Nephron (organoid): ENCODE measurements around the gene BTRC.

ENCODE experiments used
- H3K27ac Mint-ChIP-seq, 3 experiments: 2 replicates each; pipeline ENCODE4 v1.8.0; 2020; ENCODE audit warnings: mixed read lengths in 3 of 3, mild to moderate bottlenecking in 2 of 3, moderate library complexity in 1 of 3
- H3K27me3 Mint-ChIP-seq: 2 replicates; pipeline ENCODE4 v1.8.0; 2021; ENCODE audit warnings: low read depth, mild to moderate bottlenecking, moderate library complexity, mixed read lengths
- H3K36me3 Mint-ChIP-seq: 2 replicates; pipeline ENCODE4 v1.8.0; 2020; ENCODE audit warnings: low read depth, mixed read lengths
- H3K4me1 Mint-ChIP-seq: 2 replicates; pipeline ENCODE4 v1.8.0; 2020; ENCODE audit warnings: mixed read lengths
- H3K4me3 Mint-ChIP-seq, 3 experiments: 2 replicates each; pipeline ENCODE4 v1.8.0; 2020; ENCODE audit warnings: mild to moderate bottlenecking in 3 of 3, mixed read lengths in 3 of 3, moderate library complexity in 2 of 3
- H3K9me3 Mint-ChIP-seq: 2 replicates; pipeline ENCODE4 v1.8.0; 2020; ENCODE audit warnings: mixed read lengths
- TF ChIP-seq, protein P1 (sequence below), 3 experiments: fragments of 200-600 bp; sonication (generic); IDR thresholded peaks; one replicate each; pipeline ENCODE4 v1.5.0; 2021; ENCODE audit warnings: antibody characterized with exemption in 3 of 3; ENCODE audit not compliant: unreplicated experiment in 3 of 3

BTRC gene

GRCh38 chr10:101529725-101530553 lies 176.0 kb downstream of the BTRC start:
- H3K27me3 Mint-ChIP-seq, result no peaks in the 10 kb centered on the region
- TF ChIP-seq, protein P1, sequence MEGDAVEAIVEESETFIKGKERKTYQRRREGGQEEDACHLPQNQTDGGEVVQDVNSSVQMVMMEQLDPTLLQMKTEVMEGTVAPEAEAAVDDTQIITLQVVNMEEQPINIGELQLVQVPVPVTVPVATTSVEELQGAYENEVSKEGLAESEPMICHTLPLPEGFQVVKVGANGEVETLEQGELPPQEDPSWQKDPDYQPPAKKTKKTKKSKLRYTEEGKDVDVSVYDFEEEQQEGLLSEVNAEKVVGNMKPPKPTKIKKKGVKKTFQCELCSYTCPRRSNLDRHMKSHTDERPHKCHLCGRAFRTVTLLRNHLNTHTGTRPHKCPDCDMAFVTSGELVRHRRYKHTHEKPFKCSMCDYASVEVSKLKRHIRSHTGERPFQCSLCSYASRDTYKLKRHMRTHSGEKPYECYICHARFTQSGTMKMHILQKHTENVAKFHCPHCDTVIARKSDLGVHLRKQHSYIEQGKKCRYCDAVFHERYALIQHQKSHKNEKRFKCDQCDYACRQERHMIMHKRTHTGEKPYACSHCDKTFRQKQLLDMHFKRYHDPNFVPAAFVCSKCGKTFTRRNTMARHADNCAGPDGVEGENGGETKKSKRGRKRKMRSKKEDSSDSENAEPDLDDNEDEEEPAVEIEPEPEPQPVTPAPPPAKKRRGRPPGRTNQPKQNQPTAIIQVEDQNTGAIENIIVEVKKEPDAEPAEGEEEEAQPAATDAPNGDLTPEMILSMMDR (IDR thresholded peaks at IDR 0.05; ENCODE audit: unreplicated experiment in 3 of 3), result no peak
- H3K27ac Mint-ChIP-seq, result no peak overlapping the region
- H3K4me1 Mint-ChIP-seq, result peaks cover 22% of the 10 kb centered on the region
- no peaks in the 10 kb centered on the region for H3K9me3 Mint-ChIP-seq
- peaks cover 33% of the 10 kb centered on the region for H3K36me3 Mint-ChIP-seq
- no peak overlapping the region for H3K4me3 Mint-ChIP-seq

DNA sequence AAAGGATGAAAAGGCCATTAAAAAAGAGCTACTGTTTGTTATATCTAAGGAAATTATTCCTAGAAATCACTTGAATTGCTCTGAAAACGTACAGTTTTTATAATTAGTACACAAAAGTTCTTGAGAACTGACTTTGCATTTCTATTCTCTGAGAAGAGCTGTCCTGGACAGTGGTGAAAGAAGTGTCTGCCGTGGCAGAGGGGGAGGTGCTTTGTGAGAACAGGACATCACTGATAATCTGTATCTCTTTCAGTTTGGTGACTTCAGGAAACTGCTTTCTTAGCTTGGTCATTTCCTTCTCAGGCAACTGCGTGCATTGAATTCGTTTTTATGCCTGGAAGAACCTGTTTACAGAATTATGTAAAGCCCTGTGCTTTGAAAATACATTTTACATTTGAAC lies 182.0 kb downstream of the BTRC start:
- H3K27me3 Mint-ChIP-seq, result no peaks in the 10 kb centered on the region
- no peak overlapping the region for H3K27ac Mint-ChIP-seq
- H3K36me3 Mint-ChIP-seq, result peaks cover 69% of the 10 kb centered on the region
- H3K4me3 Mint-ChIP-seq, result no peak overlapping the region
- TF ChIP-seq, protein P1 (IDR thresholded peaks at IDR 0.05; ENCODE audit: unreplicated experiment in 3 of 3), result no peak
- H3K4me1 Mint-ChIP-seq, result peaks cover 9% of the 10 kb centered on the region
- H3K9me3 Mint-ChIP-seq, result no peaks in the 10 kb centered on the region

GRCh38 chr10:101536800-101537199 lies 182.8 kb downstream of the BTRC start:
- Mint-ChIP-seq H3K36me3 (peaks cover 62% of the 10 kb centered on the region), H3K4me3 (no peak overlapping the region), H3K27ac (no peak overlapping the region), H3K27me3 (no peaks in the 10 kb centered on the region), H3K4me1 (peaks cover 9% of the 10 kb centered on the region), H3K9me3 (no peaks in the 10 kb centered on the region)
- TF ChIP-seq, protein P1 (IDR thresholded peaks at IDR 0.05; ENCODE audit: unreplicated experiment in 3 of 3), result peak; percentile 29 to 43 (median 38)

GRCh38 chr10:101538446-101538845 lies 184.5 kb downstream of the BTRC start:
- no peak overlapping the region for H3K4me3 Mint-ChIP-seq
- peak overlapping the region; percentile 5 to 32 (median 23) for H3K27ac Mint-ChIP-seq
- TF ChIP-seq, protein P1 (IDR thresholded peaks at IDR 0.05; ENCODE audit: unreplicated experiment in 3 of 3), result no peak
- no peaks in the 10 kb centered on the region for H3K27me3 Mint-ChIP-seq
- peaks cover 9% of the 10 kb centered on the region for H3K4me1 Mint-ChIP-seq
- H3K36me3 Mint-ChIP-seq, result peaks cover 56% of the 10 kb centered on the region
- H3K9me3 Mint-ChIP-seq, result no peaks in the 10 kb centered on the region

DNA sequence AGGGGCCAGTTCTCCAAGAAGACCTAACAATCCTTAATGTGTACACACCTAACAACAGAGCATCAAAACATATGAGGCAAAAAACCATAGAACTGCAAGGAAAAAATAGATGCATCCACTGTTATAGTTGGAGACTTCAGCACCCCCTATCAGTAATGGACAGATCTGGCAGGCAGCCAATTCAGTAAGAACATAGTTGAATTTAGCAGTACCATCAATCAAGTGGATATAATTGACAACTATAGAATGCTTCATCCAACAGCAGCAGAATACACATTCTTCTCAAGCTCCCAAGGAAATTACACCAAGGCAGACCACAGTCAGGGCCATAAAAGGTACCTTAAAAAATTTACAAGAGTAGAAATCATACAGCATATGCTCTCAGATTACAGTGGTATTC lies 191.9 kb downstream of the BTRC start:
- TF ChIP-seq, protein P1 (IDR thresholded peaks at IDR 0.05; ENCODE audit: unreplicated experiment in 3 of 3), result no peak
- peaks cover 40% of the 10 kb centered on the region for H3K36me3 Mint-ChIP-seq
- H3K4me1 Mint-ChIP-seq, result no peaks in the 10 kb centered on the region
- peaks cover 3% of the 10 kb centered on the region for H3K9me3 Mint-ChIP-seq
- H3K27ac Mint-ChIP-seq, result no peak overlapping the region
- H3K27me3 Mint-ChIP-seq, result no peaks in the 10 kb centered on the region
- H3K4me3 Mint-ChIP-seq, result no peak overlapping the region

GRCh38 chr10:101550965-101551364 lies 197.0 kb downstream of the BTRC start:
- Mint-ChIP-seq H3K27ac (no peak overlapping the region), H3K36me3 (peaks cover 66% of the 10 kb centered on the region), H3K4me1 (no peaks in the 10 kb centered on the region), H3K27me3 (no peaks in the 10 kb centered on the region), H3K9me3 (peaks cover 2% of the 10 kb centered on the region), H3K4me3 (no peak overlapping the region)
- TF ChIP-seq, protein P1 (IDR thresholded peaks at IDR 0.05; ENCODE audit: unreplicated experiment in 3 of 3), result no peak
